ENCODE results near the gene AADAT.
A peak's percentile ranks its signal among the peaks of the same experiment; 100 is the strongest.

The AADAT gene

DNA sequence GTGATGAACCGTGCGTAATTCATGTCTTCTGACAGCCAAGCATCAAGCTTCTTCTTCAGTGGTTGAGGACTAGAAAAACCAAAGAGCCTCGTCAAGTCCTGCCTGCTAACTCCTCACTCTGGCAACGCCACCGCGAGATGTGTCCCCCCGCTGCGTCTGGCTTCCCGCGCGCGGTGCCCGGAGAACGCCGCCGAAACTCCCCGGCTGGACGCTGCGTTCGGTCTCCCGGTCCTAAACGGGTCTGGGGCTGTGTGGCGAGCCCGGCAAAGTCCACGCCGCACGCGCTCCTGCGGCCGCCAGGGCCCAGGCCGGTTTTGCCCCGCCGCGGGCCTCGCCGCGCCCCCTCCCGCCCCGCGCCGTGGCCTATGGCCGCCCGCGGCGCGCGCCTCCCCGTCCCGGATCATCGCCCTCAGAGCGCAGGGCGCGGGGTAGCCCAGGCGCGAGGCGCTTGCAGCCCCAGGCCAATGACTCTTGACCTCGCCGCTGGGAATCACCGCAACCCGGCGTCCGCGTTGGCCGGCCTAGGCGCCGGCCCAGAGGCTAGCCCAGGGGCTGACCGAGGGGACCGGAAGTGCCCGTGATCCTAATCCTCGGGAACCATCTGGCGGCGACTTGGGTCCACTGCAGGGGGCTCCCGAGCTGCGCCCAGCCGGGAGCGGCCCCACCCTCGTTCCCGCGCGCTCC is at the start of gene AADAT:
AADAT (minus strand) TSS at position 289 of the 684 bp plus-strand sequence; CDS start at position 23, 266 bp downstream.
- TF ChIP-seq, protein P1, sequence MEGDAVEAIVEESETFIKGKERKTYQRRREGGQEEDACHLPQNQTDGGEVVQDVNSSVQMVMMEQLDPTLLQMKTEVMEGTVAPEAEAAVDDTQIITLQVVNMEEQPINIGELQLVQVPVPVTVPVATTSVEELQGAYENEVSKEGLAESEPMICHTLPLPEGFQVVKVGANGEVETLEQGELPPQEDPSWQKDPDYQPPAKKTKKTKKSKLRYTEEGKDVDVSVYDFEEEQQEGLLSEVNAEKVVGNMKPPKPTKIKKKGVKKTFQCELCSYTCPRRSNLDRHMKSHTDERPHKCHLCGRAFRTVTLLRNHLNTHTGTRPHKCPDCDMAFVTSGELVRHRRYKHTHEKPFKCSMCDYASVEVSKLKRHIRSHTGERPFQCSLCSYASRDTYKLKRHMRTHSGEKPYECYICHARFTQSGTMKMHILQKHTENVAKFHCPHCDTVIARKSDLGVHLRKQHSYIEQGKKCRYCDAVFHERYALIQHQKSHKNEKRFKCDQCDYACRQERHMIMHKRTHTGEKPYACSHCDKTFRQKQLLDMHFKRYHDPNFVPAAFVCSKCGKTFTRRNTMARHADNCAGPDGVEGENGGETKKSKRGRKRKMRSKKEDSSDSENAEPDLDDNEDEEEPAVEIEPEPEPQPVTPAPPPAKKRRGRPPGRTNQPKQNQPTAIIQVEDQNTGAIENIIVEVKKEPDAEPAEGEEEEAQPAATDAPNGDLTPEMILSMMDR (conservative IDR thresholded peaks at IDR 0.05) = peak; percentile 92
- H3K27ac ChIP-seq = peak within 1 kb of the TSS; percentile 82

DNA sequence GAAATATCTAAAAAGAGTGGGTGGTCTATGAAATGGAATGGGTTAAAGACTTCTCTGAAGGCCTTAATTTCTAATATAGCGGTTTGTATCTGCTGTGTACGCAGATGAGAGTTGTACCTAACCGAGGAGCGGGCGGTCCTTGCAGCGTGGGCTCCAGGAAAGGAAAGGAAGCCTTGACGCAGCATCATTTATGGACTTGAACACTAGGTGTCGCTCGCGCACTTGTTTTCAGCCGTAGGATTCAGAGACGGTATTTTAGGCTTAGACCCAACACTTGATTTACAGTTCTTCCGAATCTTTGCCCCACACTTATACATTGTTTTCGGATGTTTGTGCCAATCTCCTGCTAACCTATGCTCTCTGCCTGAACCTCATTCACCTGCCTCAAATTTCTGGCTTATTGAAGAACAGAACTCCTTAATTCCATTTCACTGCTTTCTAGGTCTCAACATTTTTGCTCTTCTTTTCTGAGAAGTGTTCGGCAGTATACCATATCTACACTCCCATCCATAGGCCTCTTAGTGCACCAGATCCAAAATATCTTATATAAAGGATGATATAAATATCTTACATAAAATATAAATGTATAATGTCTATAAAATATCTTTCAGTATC is 48.9 kb upstream of the AADAT start:
- TF ChIP-seq, protein P1 (conservative IDR thresholded peaks at IDR 0.05) = peak; percentile 90
- H3K27ac ChIP-seq = no peak overlapping the region

DNA sequence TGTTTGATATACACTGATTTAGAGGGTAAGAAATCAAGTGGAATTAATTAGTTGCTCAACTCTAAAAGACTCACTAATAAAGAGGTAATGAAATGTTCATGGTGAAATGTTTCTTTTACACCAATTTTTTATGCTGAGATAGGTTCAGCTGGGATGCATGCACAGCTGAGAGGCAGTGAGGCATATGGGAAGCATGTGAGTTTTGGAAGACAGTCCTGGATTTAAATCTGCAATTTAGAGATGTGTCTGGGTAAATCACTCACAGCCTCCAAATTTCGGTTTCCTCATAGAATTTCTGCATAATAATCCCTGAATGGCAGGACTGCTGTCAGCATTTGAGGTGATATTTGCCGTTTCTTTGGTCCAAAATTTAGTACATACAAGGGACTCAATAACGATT is 48.2 kb upstream of the AADAT start:
- H3K27ac ChIP-seq = no peak overlapping the region
- TF ChIP-seq, protein P1 (conservative IDR thresholded peaks at IDR 0.05) = no peak

DNA sequence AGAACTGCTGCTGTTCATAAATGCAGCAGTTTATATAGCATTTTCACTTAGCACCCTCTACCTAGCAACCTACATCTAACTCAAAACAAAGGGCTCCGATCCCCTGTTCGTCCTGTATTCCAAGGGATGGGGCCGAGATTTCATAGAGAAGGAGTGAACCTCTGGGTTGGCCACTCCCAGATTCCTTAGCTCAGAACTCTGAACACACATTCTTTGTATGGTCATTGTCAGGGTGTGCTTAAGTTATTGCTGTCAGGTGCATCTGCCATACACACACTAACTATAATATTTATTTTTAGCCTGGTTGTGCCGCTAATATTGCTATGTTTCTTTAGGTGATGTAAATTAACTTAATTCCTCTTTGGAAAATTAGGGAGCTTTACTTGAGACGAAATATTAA is 47.7 kb upstream of the AADAT start:
- TF ChIP-seq, protein P1 (conservative IDR thresholded peaks at IDR 0.05) = no peak

DNA sequence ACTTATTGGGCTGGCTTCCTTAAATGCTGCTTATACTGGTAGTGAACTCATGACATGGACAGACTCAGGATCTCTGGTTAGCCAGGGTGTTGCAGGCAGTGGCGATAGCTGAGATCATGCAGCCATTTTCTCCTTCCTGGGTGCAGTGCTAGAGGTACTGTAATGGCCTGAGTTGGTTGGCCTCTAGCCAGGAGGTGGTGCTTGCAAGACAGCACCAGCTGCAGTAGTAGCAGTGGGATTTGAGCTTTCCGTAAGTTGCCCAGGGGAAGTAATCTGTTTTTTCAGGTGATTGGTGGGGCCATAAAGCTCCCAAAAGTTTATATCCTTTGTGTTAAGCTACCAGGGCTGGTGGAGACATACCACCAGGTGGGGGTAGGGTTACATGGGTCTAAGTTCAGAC is 45.1 kb upstream of the AADAT start:
- no peak overlapping the region for H3K27ac ChIP-seq
- TF ChIP-seq, protein P1 (conservative IDR thresholded peaks at IDR 0.05) = no peak

More for the DNA sequence above, 47.7 kb upstream of the AADAT start:
- H3K27ac ChIP-seq = no peak overlapping the region

DNA sequence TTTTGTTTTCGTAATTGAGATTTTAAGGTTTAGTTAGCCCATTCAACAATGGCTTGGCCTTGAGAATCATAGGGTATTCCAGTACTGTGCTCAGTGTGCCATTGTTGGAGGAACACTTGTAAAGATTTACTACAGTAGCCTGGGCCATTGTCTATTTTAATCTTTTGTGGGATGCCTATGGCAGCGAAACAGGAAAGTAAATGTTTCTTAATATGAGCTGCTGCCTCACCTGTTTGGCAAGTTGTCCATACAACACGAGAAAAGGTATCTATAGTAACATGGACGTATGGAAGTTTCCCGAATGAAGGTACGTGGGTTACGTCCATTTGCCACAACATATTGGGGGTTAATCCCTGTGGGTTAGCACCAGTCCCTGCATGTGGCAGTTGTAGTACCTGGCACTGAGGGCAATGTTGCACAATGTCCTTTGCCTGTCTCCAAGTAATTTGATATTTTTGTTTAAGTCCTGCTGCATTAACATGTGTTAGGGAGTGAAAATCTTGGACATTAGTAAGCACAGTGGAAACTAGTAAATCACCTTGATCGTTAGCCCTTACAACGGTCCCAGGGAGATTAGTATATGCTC is 38.6 kb upstream of the AADAT start:
- no peak overlapping the region for H3K27ac ChIP-seq

DNA sequence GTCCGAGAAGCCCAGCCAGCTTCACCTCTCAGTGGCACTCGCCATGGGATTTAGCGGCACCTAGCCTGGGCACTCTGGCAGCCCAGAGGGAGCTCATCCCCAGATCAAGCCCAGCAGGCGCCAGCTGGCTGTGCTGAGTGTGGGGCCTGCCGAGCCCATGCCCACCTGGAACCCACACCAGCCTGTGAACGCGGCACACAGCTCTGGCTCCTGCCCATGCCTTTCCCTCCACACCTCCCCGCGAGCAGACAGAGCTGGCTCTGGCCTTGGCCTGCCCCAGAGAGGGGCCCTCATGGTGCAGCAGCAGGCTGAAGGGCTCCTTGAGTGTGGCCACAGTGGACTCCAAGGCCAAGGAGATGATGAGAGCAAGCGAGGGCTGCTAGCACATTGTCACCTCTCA is 38.0 kb upstream of the AADAT start:
- no peak overlapping the region for H3K27ac ChIP-seq
- TF ChIP-seq, protein P1 (conservative IDR thresholded peaks at IDR 0.05) = no peak

More for the DNA sequence above, 38.6 kb upstream of the AADAT start:
- TF ChIP-seq, protein P1 (conservative IDR thresholded peaks at IDR 0.05) = no peak
